ENCODE data around the gene RGCC.

Gene RGCC

DNA sequence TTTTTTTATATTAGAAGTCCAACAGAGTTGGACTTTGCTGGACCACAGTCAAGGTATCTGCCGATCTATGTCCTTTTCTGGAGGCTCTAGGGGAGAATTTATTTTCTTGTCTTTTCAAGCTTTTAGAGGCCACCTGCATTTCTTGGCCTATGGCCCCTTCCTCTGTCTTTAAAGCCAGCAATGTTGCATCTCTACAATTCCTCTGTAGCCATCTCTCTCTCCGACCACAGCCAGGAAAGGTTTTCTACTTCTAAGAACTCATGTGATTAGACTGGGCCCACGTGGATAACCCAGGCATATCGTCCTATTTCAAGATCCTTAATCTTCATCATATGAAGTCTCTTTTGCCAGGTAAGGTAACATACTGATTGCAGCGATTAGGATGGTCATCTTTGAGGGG, 43.5 kb upstream of the RGCC start:
- H3K4me2 ChIP-seq (ENCODE audit: low read depth, low read length, poor library complexity, severe bottlenecking): no peak overlapping the region
- no peaks in the 10 kb centered on the region for H3F3A ChIP-seq (ENCODE audit: low read depth)
- H4K20me1 ChIP-seq (ENCODE audit: insufficient read depth, low read length, poor library complexity, severe bottlenecking): no peaks in the 10 kb centered on the region
- no peaks in the 10 kb centered on the region for H3K9me3 ChIP-seq (ENCODE audit: insufficient read depth, low read depth, low read length)
- H3K9ac ChIP-seq (ENCODE audit: low read depth, low read length, poor library complexity, severe bottlenecking): no peak overlapping the region
- no peak overlapping the region for H2AFZ ChIP-seq (ENCODE audit: low read length)
- H3K79me2 ChIP-seq (ENCODE audit: insufficient read depth, low read length): no peaks in the 10 kb centered on the region
- no peak for TF ChIP-seq EZH2phosphoT487 (IDR thresholded peaks at IDR 0.05; ENCODE audit: borderline replicate concordance)
- no peak for TF ChIP-seq CTCF (conservative IDR thresholded peaks at IDR 0.05; ENCODE audit: low read length)
- H3K4me3 ChIP-seq (ENCODE audit: low read length, poor library complexity, severe bottlenecking): no peak overlapping the region
- no peaks in the 10 kb centered on the region for H3K9me2 ChIP-seq (replicated peaks; ENCODE audit: low read depth, low read length)
- H3K27me3 ChIP-seq (ENCODE audit: insufficient read depth, low read length, poor library complexity, severe bottlenecking): no peaks in the 10 kb centered on the region
- no peaks in the 10 kb centered on the region for H3K36me3 ChIP-seq (ENCODE audit: insufficient read depth, low read length)
- H3K4me1 ChIP-seq (ENCODE audit: insufficient read depth, low read length, poor library complexity, severe bottlenecking): peaks cover 3% of the 10 kb centered on the region

DNA sequence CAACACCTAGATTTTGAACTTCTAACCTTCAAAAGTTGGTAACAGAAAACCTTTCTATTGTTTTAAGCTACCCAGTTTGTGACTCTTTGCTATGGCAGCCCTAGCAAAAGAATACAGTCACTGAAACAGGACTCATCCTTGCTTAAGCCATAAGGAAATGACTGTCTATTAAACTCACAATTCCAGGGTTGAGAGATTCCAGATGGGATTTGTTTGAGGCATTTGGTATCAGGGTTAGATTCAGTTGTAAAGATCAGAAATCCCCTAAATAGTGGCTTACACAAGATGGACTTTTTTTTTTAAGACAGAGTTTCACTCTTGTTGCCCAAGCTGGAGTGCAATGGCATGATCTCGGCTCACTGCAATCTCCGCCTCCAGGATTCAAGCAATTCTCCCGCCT, 41.1 kb upstream of the RGCC start:
- TF ChIP-seq EZH2phosphoT487 (IDR thresholded peaks at IDR 0.05; ENCODE audit: borderline replicate concordance) (no peak), CTCF (conservative IDR thresholded peaks at IDR 0.05; ENCODE audit: low read length) (no peak)
- no peaks in the 10 kb centered on the region for H3K79me2 ChIP-seq (ENCODE audit: insufficient read depth, low read length)
- H3F3A ChIP-seq (ENCODE audit: low read depth): no peaks in the 10 kb centered on the region
- H3K36me3 ChIP-seq (ENCODE audit: insufficient read depth, low read length): no peaks in the 10 kb centered on the region
- H3K4me1 ChIP-seq (ENCODE audit: insufficient read depth, low read length, poor library complexity, severe bottlenecking): peaks cover 3% of the 10 kb centered on the region
- no peaks in the 10 kb centered on the region for H4K20me1 ChIP-seq (ENCODE audit: insufficient read depth, low read length, poor library complexity, severe bottlenecking)
- H3K9ac ChIP-seq (ENCODE audit: low read depth, low read length, poor library complexity, severe bottlenecking): no peak overlapping the region
- no peaks in the 10 kb centered on the region for H3K27me3 ChIP-seq (ENCODE audit: insufficient read depth, low read length, poor library complexity, severe bottlenecking)
- no peak overlapping the region for H3K4me2 ChIP-seq (ENCODE audit: low read depth, low read length, poor library complexity, severe bottlenecking)
- no peaks in the 10 kb centered on the region for H3K9me2 ChIP-seq (replicated peaks; ENCODE audit: low read depth, low read length)
- H2AFZ ChIP-seq (ENCODE audit: low read length): no peak overlapping the region
- H3K4me3 ChIP-seq (ENCODE audit: low read length, poor library complexity, severe bottlenecking): no peak overlapping the region
- H3K9me3 ChIP-seq (ENCODE audit: insufficient read depth, low read depth, low read length): no peaks in the 10 kb centered on the region

DNA sequence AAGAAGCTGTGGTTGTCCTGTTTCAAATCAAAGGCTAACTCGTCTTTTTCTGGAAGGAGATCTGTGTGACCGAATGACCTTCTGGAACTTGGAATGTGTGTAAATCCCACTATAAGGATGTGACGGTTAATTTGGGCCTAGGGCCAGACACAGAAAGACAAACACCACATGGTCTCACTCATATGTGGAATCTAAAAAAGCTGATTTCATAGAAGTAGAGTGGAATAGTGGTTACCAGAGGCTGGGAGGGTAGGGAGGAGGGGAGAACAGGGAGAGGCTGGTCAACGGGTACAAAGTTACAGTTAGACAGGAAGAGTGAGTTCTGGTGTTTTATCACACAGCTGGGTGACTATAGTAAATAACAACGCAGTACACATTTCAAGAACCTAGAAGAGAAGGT, 39.3 kb upstream of the RGCC start:
- no peak overlapping the region for H2AFZ ChIP-seq (ENCODE audit: low read length)
- H4K20me1 ChIP-seq (ENCODE audit: insufficient read depth, low read length, poor library complexity, severe bottlenecking): no peaks in the 10 kb centered on the region
- TF ChIP-seq EZH2phosphoT487 (IDR thresholded peaks at IDR 0.05; ENCODE audit: borderline replicate concordance): no peak
- no peak for TF ChIP-seq CTCF (conservative IDR thresholded peaks at IDR 0.05; ENCODE audit: low read length)
- H3K36me3 ChIP-seq (ENCODE audit: insufficient read depth, low read length): no peaks in the 10 kb centered on the region
- peaks cover 3% of the 10 kb centered on the region for H3K4me1 ChIP-seq (ENCODE audit: insufficient read depth, low read length, poor library complexity, severe bottlenecking)
- no peaks in the 10 kb centered on the region for H3K27me3 ChIP-seq (ENCODE audit: insufficient read depth, low read length, poor library complexity, severe bottlenecking)
- H3K4me3 ChIP-seq (ENCODE audit: low read length, poor library complexity, severe bottlenecking): no peak overlapping the region
- no peaks in the 10 kb centered on the region for H3F3A ChIP-seq (ENCODE audit: low read depth)
- no peaks in the 10 kb centered on the region for H3K9me2 ChIP-seq (replicated peaks; ENCODE audit: low read depth, low read length)
- no peak overlapping the region for H3K4me2 ChIP-seq (ENCODE audit: low read depth, low read length, poor library complexity, severe bottlenecking)
- no peaks in the 10 kb centered on the region for H3K79me2 ChIP-seq (ENCODE audit: insufficient read depth, low read length)
- no peak overlapping the region for H3K9ac ChIP-seq (ENCODE audit: low read depth, low read length, poor library complexity, severe bottlenecking)
- H3K9me3 ChIP-seq (ENCODE audit: insufficient read depth, low read depth, low read length): no peaks in the 10 kb centered on the region

All from Loucy (cell line).